Fibroblast of the conjunctiva (primary cell): ENCODE data around the gene RDH5.

Source experiments
- DNase-seq: peaks from one replicate; pipeline ENCODE4 v3.0.0-alpha.2; 2010; ENCODE audit warnings: low read depth

The RDH5 gene

DNA sequence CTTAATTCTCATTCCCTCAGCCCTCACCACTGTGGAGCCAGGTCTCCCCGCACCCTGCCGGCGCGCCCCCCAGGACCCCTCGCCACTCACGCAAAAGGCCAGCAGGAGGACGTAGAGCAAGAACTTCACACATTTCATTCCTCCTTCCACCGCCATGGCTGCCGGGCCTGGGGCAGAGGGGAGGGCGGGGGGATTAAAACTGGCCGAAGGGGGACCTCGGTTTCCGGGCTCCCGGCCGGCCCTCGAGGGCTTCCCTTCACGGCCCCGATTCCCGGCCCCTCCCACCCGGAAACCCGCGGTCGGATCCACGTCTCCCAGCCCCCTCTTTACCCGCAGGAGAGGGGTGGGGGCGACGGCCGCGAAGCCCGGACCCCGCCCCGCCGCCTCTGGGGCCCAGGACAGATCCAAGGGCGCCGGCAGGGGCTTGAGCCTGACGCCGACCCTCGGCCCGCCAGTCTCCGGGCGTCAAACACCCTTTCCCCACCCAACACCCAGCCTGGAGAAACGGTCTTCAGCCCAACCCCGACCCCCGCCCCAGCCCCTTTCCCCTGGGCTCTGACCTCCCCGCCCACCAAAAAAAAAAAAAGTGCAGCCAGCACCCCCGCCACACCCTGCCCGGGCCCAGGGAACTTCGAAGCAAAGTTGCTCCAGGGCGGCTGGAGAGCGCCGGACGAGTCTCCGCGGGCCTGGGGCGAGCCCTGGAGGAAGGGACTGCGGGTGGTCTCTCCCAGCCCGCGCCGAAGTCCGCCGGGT, 8.2 kb downstream of the RDH5 start:
- DNase-seq, result no peak

GRCh38 chr12:55728939-55729818, 9.0 kb downstream of the RDH5 start, which contains the start of gene CD63:
Gene CD63 (minus strand): TSS chr12:55729009. CDS start chr12:55728341, 668 bp downstream.
- peak; percentile 90 for DNase-seq

DNA sequence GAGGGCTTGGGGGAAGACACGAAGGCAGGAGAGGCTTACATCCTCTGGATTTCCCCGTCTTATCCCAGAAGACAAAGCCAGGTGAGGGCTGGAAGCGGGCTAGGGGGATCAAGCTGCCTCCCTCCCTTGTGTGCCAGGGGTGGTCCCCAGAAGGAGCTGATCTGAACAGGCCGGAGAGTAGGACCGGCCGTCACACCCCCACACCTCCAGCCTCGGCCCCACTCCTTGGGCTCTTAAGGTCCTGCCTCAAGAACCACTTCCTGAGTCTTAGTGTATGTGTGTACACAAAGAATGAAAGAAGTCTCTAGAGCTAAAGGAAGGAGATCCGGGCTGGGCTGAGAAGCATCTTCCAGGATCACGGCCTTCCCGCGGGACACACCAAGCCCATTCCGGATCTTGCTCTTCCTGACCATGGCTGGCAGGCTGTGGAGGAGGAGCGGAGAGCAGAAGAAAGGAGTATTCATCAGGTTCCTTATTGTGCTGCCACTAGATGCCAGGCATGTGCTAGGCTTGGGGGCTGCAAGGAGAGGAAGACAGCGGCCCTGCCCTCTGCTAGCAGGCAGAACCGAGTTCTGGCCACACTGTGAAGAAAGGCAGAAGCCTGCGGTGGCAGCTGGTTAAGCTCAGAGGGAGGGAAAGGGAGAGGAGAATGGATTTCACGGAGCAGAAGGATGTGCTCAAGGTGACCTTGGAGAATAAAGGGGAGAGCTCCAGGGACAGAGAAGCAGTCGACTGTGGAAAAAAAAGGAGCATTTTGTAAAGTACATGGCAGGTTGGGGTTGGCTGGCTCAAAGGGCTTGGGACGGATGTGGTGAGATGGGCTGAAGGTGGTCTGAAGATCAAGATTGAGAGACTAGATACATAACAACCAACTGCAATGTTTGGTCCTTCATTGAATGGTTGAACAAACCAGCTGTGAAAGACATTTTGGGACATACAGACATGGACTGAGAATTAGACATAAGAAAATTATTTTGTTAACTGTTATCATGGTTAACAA, 9.9 kb downstream of the RDH5 start:
- DNase-seq, result no peak

- no peak for DNase-seq
These were observed 12.1 kb downstream of the RDH5 start for GRCh38 chr12:55732288-55732687.

DNA sequence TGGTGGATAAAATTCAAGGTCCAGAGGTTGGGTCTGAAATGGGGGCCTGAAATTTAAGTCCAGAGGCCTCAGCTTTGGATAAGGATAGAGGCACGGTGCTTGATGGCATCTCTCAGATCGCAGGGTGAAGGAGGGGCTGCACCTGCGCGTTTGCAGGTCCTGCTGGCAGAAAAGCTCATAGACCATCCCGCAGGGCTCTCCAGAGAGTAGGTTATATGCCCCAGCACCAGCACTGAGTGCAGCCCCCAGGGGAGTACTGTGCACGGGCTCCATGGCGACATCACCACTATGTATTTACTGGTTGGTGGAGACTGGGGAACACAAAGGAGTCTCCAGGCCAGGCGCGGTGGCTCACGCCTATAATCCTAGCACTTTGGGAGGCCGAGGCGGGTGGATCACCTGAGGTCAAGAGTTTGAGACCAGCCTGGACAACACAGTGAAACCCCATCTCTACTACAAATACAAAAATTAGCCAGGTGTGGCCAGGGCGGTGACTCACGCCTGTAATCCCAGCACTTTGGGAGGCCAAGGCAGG, 12.9 kb downstream of the RDH5 start:
- no peak for DNase-seq

- no peak for DNase-seq
These were observed 13.7 kb downstream of the RDH5 start for GRCh38 chr12:55733858-55734257.

DNA sequence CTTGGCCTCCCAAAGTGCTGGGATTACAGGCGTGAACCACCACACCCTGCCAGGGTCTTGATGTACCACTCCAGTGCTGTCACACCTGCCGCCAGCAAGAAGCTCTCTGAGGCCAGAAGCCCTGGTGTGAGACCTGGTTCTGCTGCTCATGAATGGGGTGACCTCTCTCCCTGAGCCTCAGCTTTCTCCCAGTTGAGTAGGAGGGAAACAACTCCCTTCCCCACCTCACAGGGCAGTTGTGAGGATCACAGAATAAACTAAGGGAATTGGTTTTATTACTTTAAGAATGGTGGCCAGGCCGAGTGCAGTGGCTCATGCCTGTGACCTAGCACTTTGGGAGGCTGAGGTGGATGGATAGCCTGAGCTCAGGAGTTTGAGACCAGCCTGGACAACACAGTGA, 14.4 kb downstream of the RDH5 start:
- no peak for DNase-seq

GRCh38 chr12:55736076-55736475, 15.9 kb downstream of the RDH5 start:
- no peak for DNase-seq

GRCh38 chr12:55736780-55737580, 16.8 kb downstream of the RDH5 start:
- no peak for DNase-seq

DNA sequence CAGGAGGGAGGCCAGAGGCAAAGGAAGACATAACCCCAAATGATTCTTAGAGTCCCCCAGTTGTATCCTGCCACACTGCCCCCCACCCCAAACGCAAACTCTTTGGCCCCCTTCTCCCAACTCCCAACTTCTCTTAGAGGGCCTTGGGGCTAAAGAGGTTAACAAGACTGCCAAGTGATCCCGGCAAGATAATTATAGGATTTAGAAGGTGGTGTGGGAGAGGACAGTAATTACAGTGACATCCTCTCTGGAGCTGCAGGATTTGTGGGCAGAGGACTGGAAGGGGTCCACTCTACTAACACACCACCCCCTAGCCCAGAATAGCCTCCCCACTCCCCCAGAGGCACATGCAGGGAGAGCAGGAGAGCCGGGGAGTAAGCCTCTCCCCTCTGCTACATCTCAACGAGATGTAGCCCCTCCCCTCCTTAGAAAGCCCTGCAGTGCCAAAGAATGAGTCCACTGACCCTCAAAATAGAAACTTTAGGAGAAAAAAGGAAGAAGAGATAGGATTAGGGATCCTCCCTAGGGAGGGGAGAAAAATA, 17.5 kb downstream of the RDH5 start:
- no peak for DNase-seq

GRCh38 chr12:55738123-55739024, 18.2 kb downstream of the RDH5 start:
- DNase-seq, result peak; percentile 87

- no peak for DNase-seq
These were observed 18.8 kb downstream of the RDH5 start for GRCh38 chr12:55739025-55739378.

DNA sequence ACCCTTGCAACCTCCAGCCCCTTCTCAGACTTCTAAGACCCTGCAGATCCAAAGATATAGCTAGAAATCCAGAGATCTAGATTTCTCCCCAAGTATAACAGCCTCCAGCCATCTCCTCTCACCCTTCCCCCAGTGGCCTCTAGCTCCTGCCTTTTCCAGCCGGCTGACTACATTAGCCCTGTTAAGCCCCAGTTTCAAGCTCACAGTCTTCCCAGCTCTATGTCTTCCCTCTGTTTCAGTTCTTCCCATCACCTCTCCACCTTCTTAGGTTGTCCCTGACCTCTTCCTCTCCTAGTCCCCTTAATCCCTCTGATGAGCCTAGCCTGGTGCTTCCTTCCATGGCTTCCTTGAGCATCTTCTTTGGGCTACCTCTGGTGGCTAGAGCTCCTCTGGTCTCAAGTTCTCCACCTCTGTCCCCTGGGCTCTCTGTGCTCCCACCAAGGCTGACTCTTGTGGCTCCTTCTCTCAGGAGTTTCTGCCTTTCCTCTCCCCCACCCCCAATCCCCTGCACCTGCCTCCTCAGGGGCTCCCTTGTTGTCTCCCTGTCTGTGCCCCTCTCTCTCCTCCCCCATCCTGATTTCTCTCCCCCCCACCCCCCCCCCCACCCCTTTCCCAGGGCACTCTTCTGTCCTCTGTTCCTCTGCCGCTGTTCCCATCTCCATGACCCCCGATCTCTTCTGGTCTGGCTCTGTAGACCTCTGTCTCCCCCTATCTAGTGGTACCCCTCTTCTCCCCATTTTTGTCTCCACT, 21.9 kb downstream of the RDH5 start:
- no peak for DNase-seq

GRCh38 chr12:55742719-55743405, 22.7 kb downstream of the RDH5 start, which contains the start of gene GDF11:
Gene GDF11 (plus strand): TSS chr12:55743122. CDS start chr12:55743317, 195 bp downstream.
- DNase-seq, result no peak

DNA sequence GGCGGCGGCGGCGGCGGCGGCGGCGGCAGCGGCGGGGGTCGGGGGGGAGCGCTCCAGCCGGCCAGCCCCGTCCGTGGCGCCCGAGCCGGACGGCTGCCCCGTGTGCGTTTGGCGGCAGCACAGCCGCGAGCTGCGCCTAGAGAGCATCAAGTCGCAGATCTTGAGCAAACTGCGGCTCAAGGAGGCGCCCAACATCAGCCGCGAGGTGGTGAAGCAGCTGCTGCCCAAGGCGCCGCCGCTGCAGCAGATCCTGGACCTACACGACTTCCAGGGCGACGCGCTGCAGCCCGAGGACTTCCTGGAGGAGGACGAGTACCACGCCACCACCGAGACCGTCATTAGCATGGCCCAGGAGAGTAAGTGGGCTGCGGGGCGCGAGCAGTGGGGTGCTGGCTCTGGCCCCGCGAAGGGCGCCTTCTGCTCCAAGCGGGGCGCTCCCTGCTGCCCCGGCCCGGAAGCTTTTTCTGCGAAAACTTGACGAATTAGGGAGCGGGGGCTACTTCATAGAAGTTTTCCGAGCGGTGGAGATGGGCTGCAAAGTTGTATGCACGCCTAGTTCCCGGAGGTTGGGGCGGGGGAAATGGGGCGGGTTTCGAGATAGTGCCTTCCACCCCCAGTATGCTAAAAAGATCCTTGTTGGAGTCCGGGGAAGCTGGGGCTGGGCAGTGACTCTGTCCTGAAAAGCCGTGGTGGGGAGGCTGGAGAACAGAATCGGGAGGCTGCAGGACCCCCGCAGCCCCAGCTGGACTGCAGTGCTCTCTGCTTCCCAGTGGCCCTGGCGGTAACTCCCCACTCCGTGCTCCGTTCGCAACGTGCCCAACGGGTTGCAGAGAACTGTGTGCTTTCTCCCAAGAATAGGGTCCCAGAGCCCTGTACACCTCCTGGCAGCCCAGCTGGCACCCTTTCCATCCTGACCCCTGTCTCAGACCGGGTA, 23.5 kb downstream of the RDH5 start:
- no peak for DNase-seq

- no peak for DNase-seq
These were observed 24.3 kb downstream of the RDH5 start for GRCh38 chr12:55744340-55745030.
